Inflammatory macrophage treated with lipopolysaccharide for 4 hours (primary cell): Measurements from ENCODE around the gene TBC1D16.
A peak's percentile ranks its signal among the peaks of the same experiment; 100 is the strongest.

Experiments used
- DNase-seq: peaks from one replicate; pipeline ENCODE4 v3.0.0-alpha.2; 2020

Gene TBC1D16

GRCh38 chr17:79923974-79924638 is 111.6 kb downstream of the TBC1D16 start:
- DNase-seq: peak; percentile 34

DNA sequence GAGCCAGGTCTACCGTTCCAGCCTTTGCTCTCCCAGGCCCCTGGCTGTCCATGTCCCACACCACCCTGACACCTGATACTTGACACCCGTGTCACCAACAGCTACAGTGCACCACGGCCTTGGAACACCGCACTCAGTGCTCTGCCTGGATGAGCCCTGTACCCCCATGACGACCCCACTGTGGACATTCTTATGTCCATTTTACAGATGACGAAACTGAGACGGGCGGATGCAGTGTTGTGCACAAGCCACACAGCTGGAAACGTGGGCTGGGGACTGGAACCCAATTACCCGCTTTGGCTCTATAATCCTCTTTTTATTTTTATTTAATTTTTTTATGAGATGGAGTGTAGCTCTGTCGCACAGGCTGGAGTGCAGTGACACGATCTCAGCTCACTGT is 112.9 kb downstream of the TBC1D16 start:
- DNase-seq: no peak

DNA sequence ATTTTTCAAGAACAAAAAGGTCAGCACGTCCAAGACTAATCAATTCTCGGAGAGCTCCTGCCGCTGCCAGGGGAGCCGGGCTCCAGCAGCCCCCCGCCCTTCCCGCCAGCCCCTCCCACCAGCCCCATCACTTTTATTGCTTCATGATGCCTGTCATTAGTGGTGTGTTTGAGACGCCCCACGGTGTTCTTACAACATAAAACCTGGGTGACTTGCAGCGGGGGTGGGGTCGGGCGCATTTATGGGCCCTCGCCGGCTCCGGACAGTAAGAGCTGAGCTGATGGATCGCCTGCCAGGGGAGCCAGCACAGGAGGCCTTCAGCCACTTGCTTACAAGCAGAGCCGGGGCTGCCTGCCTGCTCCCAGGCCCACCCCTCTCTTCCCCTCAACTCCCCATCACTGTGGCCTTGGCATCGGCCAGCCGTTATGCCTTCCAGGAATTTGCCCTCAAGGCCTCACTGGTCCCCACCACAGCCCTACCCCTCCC is 113.5 kb downstream of the TBC1D16 start:
- DNase-seq: no peak

DNA sequence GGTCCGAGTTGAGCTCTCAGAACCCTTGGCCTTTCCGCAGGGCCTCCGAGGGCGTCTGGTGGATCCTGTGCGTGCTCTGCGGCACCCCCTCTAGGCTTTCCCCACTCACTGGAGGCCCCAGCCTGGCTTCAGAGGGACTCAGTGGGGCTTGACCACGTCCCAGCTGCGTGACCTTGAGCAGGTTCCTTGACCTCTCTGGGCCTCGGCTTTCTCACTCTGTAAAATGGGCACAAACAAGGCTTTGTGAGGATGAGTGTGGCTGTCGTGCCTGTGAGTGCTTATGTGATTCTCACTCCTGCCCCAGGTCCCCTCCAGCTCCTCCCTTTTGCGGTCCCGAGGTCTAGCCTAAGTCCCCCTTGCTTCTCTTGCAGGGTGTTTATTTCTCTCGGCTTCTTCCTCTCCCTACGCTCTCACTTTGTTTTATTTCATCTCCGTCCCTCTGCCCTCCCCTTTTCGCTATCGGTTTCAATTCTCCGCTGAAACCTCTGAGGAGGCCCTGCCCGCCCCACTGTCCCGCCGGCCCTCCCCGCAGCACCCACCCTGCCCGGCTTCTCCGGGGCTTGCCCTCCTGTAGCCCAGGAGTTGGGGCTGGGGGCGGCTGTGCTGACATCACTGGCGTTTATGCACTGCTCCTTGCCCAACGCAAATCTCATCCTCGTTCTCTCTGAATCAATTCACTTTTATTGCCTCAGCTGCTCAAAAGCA is 114.1 kb downstream of the TBC1D16 start:
- peak; percentile 13 for DNase-seq

- DNase-seq: no peak
Observed at GRCh38 chr17:79920751-79921410, 114.8 kb downstream of the TBC1D16 start.

DNA sequence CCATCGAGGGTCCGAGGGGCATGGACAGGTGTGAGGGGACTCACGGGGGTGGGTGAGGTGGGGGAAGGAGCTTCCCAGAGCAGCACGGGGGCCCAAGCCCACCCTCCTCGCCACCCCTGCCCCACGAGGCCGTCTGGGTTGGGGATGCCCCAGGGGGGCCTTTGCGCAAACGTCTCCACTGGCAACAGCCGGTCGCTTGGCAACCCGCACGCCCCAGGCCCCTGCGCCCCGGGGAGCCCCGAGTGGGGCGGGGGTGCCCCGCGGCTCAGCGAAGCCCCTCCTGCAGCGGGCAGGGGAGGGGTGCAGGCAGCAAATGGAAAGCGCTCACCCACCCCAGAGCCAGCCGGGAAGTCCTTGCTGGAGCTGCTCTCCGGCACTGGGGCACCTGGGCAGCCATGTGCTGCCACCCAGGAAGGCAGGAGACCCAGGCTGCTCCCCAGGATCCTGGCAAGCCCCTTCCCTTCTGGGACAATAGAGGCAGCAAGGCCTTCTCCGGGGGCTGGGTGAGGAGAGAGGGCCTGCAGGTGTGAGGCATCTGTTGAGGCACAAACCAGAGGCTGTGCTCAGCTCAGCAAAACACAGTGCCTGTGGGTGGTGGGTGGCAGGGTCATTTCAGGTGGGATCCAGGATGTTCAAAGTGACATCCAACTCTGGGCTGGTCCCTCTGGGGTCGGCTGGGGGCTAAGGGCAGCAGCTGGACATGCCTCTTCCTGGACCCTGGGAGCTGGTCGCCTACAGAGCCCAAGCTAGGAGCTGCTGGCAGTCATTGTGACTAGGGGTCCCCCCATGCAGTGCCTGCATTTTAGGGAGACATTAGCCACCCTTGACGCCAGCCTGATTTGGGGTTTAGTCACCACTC is 115.6 kb downstream of the TBC1D16 start:
- DNase-seq: no peak

DNA sequence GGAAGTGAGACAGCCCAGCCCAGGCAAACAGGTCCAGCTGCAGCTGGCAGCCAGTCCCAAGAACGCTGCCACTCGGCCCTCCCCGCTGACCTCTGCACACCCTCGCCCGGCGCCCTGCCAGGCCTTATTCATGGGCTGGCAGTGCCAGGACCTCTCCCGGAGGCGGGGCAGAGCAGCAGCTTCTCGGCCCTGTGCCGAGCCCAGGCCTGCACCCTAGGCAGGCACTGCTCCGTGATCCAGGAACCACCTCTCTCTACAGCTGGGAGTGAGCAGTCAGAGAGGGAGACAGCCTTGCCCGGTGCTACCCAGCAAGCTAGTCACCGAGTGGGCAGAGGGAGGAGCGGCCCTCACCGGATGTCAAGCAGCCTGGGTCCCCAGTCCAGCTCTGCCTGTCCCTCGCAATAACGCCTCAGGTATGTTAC is 116.5 kb downstream of the TBC1D16 start:
- no peak for DNase-seq

GRCh38 chr17:79918581-79919163 is 117.0 kb downstream of the TBC1D16 start:
- no peak for DNase-seq

DNA sequence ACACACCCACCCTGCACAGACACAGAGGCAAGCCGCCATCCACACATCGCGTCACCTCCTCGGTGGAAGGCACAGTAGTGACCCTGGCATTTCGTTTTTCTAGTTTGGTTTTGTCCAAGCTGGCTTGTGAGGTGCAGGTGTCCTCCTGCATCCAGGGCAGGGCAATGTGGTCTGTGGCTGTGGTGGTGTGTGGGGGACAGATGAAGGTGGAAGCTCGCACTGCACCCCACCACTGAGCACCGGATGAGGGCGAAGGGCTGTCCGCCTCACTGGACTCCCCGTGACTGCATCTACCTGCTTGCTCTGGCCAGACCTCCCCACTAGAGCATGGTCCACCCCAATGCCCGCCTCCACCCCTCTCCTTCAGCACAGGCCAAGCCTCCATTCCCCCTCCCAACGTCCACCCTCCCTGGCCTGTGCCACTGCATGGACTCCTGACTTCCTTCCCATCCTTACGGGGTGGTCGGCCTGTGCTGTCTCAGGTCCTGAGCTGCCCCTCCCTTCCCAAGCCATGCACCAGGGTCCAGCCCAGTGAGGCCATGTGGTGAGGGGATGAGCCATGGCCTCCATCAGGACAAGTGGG is 117.7 kb downstream of the TBC1D16 start:
- DNase-seq: no peak

GRCh38 chr17:79916991-79917901 is 118.4 kb downstream of the TBC1D16 start:
- no peak for DNase-seq

DNA sequence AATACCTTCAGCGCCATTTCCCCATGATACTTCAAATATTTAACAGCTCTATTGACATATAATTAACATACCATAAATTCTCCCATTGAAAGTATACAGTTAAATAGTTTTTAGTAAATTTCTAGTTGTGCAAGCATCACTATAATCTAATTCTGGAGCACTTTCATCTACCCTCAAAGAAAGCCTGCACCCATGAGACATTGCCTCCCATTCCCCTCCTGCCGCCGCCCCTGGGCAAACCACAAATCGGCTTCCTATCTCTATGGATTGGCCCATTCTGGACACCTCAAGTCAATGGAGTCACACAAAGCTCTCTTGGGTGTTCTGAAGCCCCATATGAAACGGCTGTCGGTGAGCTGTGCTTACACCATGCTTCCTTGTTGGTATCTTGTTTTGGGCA is 119.2 kb downstream of the TBC1D16 start:
- DNase-seq: no peak

DNA sequence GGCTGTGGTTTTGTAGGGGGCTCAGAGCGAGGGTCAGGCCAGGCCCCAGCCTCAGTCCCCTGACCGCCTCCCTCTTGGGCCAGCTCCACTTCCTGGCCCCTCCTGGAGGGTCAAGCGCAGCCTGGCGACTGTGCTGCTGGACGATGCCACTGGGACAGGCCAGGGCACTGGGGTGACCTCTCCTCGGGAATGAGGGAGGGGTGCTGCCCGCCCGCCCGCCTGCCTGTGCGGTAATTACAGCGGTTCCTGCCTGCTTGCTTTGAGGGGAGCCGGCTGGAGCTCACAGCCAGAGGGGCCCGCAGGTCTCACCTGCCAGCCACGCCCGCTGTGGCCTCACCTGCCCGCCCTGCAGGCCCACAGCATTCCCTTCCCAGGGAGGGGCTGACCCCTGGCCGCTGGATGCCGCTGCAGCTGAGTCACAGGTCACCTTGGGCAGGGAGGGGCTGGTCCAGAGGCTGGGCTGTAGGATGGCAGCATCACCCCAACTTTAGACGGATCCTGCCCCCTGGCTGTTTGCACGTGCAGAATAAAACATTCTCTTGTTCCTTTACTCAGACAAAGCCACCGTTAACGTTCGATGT is 119.7 kb downstream of the TBC1D16 start:
- DNase-seq: peak; percentile 32

GRCh38 chr17:79914813-79915740 is 120.6 kb downstream of the TBC1D16 start:
- no peak for DNase-seq

DNA sequence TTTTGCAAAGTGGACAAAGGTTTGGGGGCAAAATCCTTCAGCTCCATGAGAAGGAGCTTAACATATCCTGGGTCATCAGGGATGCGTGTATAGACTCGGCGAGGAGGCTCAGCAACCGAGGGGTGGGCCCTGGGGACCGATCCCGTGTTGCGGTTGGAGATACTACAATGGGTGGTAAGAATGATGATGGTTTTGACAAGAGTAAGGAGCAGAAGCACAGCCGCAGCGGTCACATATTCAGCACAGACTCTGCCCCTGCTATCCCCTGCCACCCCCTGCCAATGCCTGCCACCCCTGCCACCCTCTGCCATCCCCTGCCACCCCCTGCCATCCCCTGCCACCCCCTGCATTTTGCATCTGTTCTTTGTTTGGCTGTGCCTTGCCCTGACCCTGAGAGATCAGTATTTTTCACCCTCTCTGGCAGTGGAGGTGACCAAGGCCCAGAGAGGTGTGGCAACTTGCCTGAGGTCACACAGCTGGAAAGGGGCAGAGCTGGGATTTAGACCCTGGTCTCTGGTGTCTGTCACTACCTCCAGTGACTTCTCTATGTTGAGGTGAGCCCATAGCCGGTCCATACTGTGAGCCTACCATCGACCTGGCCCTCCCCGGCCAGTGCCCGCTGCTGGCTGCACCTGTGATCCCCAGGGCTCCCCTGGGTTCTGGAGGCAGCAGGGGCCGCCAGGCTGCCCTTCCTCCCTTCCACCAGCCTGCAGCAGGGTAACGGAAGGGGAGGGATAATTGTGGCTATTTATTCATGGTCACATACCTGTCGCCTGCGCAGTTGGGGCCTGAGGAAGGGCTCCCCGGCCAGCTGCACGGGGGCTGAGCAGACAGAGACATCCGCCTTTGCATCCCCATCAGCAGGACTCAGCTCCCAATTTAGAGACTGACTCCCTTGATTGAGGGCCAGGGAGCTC is 121.5 kb downstream of the TBC1D16 start:
- DNase-seq: no peak

GRCh38 chr17:79913451-79913850 is 122.2 kb downstream of the TBC1D16 start:
- DNase-seq: no peak

- DNase-seq: no peak
Observed at GRCh38 chr17:79912552-79913330, 122.9 kb downstream of the TBC1D16 start.
